Measurements from ENCODE around the gene ACACB. TPM values are rescaled to one million over a fixed set of nuclear protein-coding genes. Genes with fewer than 3 reads are reported as not detected.

The ACACB gene
- total RNA-seq, 1 experiment from 2014 or later: 20.0 TPM

DNA sequence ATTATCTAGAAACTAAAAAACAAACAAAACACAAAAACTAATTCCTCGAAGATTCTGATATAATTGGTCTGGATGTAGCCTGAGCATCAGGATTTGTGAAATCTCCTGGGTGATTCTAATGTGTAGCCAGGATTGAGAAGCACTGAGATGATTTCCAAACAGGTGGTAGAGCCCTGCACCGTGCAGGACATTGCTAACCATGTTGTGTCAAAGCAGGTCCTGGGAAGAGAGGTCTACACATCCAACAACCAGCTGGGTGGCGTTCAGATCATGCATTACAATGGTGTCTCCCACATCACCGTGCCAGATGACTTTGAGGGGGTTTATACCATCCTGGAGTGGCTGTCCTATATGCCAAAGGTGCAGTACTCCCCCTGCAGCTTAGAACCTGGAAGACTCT lies 136.4 kb downstream of the ACACB start:
- peaks cover 30% of the 10 kb centered on the region for H3K36me3 Mint-ChIP-seq
- no peak overlapping the region for H3K4me3 Mint-ChIP-seq
- ChIA-PET CTCF (interaction anchor here (1.2 to 2.3 kb wide), 4 partner anchors 11 to 141 kb away, joined by 4 to 8 read pairs (median 6); no protein-coding TSS in a partner anchor), POLR2A (no interaction called here)
- H3K27me3 Mint-ChIP-seq (ENCODE audit: low read depth): no peaks in the 10 kb centered on the region
- no peaks in the 10 kb centered on the region for H3K4me1 Mint-ChIP-seq
- no peak for ATAC-seq
- peaks cover 24% of the 10 kb centered on the region for H3K9me3 Mint-ChIP-seq
- DNase-seq (ENCODE audit: low spot score): no peak
- TF ChIP-seq FOXK1 (CRISPR knock-in tag; IDR thresholded peaks at IDR 0.05) (no peak), NR1H2 (CRISPR knock-in tag; IDR thresholded peaks at IDR 0.05) (no peak), CREB1 (CRISPR knock-in tag; IDR thresholded peaks at IDR 0.05) (no peak), ZBTB21 (CRISPR knock-in tag; IDR thresholded peaks at IDR 0.05; ENCODE audit: borderline replicate concordance) (no peak), SMAD3 (CRISPR knock-in tag; IDR thresholded peaks at IDR 0.05; ENCODE audit: borderline replicate concordance) (no peak), ELF4 (CRISPR knock-in tag; IDR thresholded peaks at IDR 0.05; ENCODE audit: low read depth) (no peak), MYBL2 (CRISPR knock-in tag; IDR thresholded peaks at IDR 0.05) (no peak)
- TF ChIP-seq, protein P1, sequence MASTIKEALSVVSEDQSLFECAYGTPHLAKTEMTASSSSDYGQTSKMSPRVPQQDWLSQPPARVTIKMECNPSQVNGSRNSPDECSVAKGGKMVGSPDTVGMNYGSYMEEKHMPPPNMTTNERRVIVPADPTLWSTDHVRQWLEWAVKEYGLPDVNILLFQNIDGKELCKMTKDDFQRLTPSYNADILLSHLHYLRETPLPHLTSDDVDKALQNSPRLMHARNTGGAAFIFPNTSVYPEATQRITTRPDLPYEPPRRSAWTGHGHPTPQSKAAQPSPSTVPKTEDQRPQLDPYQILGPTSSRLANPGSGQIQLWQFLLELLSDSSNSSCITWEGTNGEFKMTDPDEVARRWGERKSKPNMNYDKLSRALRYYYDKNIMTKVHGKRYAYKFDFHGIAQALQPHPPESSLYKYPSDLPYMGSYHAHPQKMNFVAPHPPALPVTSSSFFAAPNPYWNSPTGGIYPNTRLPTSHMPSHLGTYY (CRISPR knock-in tag; IDR thresholded peaks at IDR 0.05): no peak
- TF ChIP-seq, protein P2, sequence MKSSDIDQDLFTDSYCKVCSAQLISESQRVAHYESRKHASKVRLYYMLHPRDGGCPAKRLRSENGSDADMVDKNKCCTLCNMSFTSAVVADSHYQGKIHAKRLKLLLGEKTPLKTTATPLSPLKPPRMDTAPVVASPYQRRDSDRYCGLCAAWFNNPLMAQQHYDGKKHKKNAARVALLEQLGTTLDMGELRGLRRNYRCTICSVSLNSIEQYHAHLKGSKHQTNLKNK (CRISPR knock-in tag; IDR thresholded peaks at IDR 0.05): no peak
- TF ChIP-seq, protein P3, sequence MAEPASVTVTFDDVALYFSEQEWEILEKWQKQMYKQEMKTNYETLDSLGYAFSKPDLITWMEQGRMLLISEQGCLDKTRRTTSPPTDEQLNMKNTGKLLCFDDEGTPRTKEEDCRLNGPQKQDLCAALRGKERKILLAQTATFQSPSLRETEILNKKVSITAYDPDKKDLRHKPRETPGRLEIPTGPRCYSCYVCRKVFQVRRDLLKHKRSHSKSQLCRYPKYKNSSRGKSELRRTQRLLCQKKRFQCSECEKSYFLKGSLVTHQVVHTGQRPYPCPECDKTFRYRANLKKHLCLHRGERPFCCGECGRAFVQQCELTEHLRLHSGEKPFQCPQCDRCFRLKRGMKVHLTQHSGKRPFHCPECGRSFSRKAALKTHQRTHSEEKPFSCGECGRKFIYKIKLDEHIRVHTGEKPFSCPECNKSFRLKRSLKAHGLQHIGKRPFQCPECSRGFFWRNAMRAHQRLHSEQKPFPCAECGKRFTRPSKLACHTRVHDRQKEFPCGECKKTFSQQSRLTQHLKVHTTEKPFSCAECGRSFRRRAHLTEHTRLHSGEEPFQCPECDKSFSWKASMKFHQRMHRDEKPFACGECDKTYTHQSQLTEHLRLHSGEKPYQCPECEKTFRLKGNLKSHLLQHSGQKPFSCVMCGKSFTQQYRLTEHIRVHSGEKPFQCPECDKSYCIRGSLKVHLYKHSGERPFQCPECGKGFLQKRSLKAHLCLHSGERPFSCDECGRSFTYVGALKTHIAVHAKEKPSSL (CRISPR knock-in tag; conservative IDR thresholded peaks at IDR 0.05): no peak
- no peak overlapping the region for H3K27ac Mint-ChIP-seq

DNA sequence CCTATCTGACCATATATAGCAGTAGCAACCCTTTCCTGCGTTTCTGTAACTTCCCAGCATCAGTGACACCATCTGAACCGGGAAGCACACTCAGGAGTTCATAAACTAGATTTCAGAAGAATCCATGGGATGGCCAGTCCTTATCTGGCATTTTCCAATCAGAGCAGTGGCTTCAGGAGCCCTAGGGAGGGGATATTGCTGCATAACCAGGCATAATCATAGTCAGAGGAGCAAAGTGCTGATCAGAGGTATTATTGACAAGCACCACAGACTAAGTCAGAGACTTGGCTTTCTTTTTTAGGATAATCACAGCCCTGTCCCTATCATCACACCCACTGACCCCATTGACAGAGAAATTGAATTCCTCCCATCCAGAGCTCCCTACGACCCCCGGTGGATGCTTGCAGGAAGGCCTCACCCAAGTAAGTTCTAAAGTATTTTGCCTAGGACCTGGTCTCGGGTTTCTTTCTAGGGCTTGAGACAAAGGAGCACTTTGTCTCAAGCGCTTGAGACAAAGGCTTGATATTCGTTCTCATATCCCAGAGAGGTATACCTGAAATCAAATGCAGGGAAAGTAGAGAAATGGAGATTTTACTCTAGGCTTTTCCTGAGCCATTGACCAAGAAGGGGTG lies 137.6 kb downstream of the ACACB start:
- H3K27ac Mint-ChIP-seq: no peak overlapping the region
- H3K36me3 Mint-ChIP-seq: peaks cover 30% of the 10 kb centered on the region
- TF ChIP-seq ATF1 (CRISPR knock-in tag; IDR thresholded peaks at IDR 0.05) (no peak), EMX1 (CRISPR knock-in tag; IDR thresholded peaks at IDR 0.05) (no peak), ZNF138 (CRISPR knock-in tag; conservative IDR thresholded peaks at IDR 0.05) (no peak), ETV6 (CRISPR knock-in tag; IDR thresholded peaks at IDR 0.05) (no peak), NFYB (CRISPR knock-in tag; conservative IDR thresholded peaks at IDR 0.05; ENCODE audit: low read depth) (no peak)
- TF ChIP-seq, protein P4, sequence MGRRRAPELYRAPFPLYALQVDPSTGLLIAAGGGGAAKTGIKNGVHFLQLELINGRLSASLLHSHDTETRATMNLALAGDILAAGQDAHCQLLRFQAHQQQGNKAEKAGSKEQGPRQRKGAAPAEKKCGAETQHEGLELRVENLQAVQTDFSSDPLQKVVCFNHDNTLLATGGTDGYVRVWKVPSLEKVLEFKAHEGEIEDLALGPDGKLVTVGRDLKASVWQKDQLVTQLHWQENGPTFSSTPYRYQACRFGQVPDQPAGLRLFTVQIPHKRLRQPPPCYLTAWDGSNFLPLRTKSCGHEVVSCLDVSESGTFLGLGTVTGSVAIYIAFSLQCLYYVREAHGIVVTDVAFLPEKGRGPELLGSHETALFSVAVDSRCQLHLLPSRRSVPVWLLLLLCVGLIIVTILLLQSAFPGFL (CRISPR knock-in tag; IDR thresholded peaks at IDR 0.05; ENCODE audit: borderline replicate concordance): no peak
- no peaks in the 10 kb centered on the region for H3K27me3 Mint-ChIP-seq (ENCODE audit: low read depth)
- DNase-seq (ENCODE audit: low spot score) (no peak), ATAC-seq (peak; percentile 72)
- H3K4me3 Mint-ChIP-seq: no peak overlapping the region
- ChIA-PET CTCF (interaction anchor here (0.7 to 2.2 kb wide), 6 partner anchors 8 to 144 kb away, joined by 4 to 11 read pairs (median 4); no protein-coding TSS in a partner anchor), POLR2A (no interaction called here)
- H3K4me1 Mint-ChIP-seq: no peaks in the 10 kb centered on the region
- H3K9me3 Mint-ChIP-seq: peaks cover 24% of the 10 kb centered on the region

DNA sequence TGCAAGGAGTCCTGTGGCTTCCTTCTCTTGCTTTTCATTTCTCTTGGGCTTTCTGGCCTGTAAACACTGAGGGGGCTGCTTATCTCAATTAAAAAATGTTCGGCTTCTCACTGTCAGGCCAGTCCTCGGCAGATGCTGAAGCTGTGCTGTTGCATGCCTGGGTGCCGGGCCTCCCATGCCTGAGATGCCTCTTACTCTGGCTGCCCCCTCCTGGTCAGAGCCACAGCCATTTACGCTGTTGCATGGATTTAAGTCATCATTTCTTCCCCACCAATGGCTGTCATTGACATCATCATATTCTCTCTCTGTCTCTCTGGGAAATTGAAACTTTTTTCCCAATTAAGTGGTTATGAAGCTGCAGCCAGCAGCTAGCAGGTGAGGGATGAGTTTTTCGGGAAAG lies 139.0 kb downstream of the ACACB start:
- ChIA-PET POLR2A (no interaction called here), CTCF (interaction anchor here (0.9 to 2.2 kb wide), 4 partner anchors 8 to 143 kb away, joined by 4 to 11 read pairs (median 6); no protein-coding TSS in a partner anchor)
- no peak overlapping the region for H3K4me3 Mint-ChIP-seq
- no peaks in the 10 kb centered on the region; the same call in 1 of the 2 replicates for H3K4me1 Mint-ChIP-seq
- H3K27ac Mint-ChIP-seq: no peak overlapping the region
- peak; percentile 84 for ATAC-seq
- peaks cover 24% of the 10 kb centered on the region for H3K9me3 Mint-ChIP-seq
- H3K27me3 Mint-ChIP-seq (ENCODE audit: low read depth): no peaks in the 10 kb centered on the region
- DNase-seq (ENCODE audit: low spot score): peak; percentile 46
- peaks cover 30% of the 10 kb centered on the region for H3K36me3 Mint-ChIP-seq
- TF ChIP-seq, protein P4 (CRISPR knock-in tag; IDR thresholded peaks at IDR 0.05; ENCODE audit: borderline replicate concordance): no peak
- TF ChIP-seq HMGA2 (CRISPR knock-in tag; IDR thresholded peaks at IDR 0.05): no peak
- no peak for TF ChIP-seq CREM (CRISPR knock-in tag; IDR thresholded peaks at IDR 0.05)
- TF ChIP-seq, protein P5, sequence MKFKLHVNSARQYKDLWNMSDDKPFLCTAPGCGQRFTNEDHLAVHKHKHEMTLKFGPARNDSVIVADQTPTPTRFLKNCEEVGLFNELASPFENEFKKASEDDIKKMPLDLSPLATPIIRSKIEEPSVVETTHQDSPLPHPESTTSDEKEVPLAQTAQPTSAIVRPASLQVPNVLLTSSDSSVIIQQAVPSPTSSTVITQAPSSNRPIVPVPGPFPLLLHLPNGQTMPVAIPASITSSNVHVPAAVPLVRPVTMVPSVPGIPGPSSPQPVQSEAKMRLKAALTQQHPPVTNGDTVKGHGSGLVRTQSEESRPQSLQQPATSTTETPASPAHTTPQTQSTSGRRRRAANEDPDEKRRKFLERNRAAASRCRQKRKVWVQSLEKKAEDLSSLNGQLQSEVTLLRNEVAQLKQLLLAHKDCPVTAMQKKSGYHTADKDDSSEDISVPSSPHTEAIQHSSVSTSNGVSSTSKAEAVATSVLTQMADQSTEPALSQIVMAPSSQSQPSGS (CRISPR knock-in tag; IDR thresholded peaks at IDR 0.05; ENCODE audit: borderline replicate concordance, low read depth): no peak
- no peak for TF ChIP-seq SMAD4 (CRISPR knock-in tag; IDR thresholded peaks at IDR 0.05)
- no peak for TF ChIP-seq NFATC4 (CRISPR knock-in tag; IDR thresholded peaks at IDR 0.05)
- TF ChIP-seq SP1 (CRISPR knock-in tag; conservative IDR thresholded peaks at IDR 0.05): no peak
- no peak for TF ChIP-seq CREB1 (CRISPR knock-in tag; IDR thresholded peaks at IDR 0.05)
- TF ChIP-seq ATF1 (CRISPR knock-in tag; IDR thresholded peaks at IDR 0.05): no peak
- no peak for TF ChIP-seq ZNF219 (CRISPR knock-in tag; IDR thresholded peaks at IDR 0.05; ENCODE audit: borderline replicate concordance)
- TF ChIP-seq, protein P6, sequence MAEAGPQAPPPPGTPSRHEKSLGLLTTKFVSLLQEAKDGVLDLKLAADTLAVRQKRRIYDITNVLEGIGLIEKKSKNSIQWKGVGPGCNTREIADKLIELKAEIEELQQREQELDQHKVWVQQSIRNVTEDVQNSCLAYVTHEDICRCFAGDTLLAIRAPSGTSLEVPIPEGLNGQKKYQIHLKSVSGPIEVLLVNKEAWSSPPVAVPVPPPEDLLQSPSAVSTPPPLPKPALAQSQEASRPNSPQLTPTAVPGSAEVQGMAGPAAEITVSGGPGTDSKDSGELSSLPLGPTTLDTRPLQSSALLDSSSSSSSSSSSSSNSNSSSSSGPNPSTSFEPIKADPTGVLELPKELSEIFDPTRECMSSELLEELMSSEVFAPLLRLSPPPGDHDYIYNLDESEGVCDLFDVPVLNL (CRISPR knock-in tag; IDR thresholded peaks at IDR 0.05; ENCODE audit: borderline replicate concordance, low read depth): no peak
